Fibroblast of mammary gland (primary cell): ENCODE data around the gene GLRX3.

Source experiments
- DNase-seq: peaks from one replicate; pipeline ENCODE4 v3.0.0-alpha.2; 2010; ENCODE audit warnings: low read depth
- H3K4me3 ChIP-seq: 2 replicates; pipeline ENCODE4 v1.5.1; 2011; ENCODE audit warnings: low read depth, mild to moderate bottlenecking, low read length, moderate library complexity; ENCODE audit not compliant: control insufficient read depth
- CTCF ChIP-seq: conservative IDR thresholded peaks from 2 replicates; pipeline ENCODE4 v1.5.1; 2011; ENCODE audit warnings: low read depth, low read length, inconsistent platforms; ENCODE audit not compliant: control insufficient read depth, insufficient read depth

GLRX3 gene

GRCh38 chr10:130226012-130226411, 89.8 kb downstream of the GLRX3 start:
- no peak for TF ChIP-seq CTCF
- no peak for DNase-seq
- no peak overlapping the region for H3K4me3 ChIP-seq

GRCh38 chr10:130227883-130228282, 91.7 kb downstream of the GLRX3 start:
- no peak overlapping the region for H3K4me3 ChIP-seq
- DNase-seq, result no peak
- no peak for TF ChIP-seq CTCF
